H9 (cell line): ENCODE data around the gene GRHL3. TPM values are rescaled to one million over a fixed set of nuclear protein-coding genes. Genes with fewer than 3 reads are reported as not detected.

Source experiments
- DNase-seq: peaks from one replicate; pipeline ENCODE4 v3.0.0-alpha.2; 2017
- H2AFZ ChIP-seq: one replicate; pipeline ENCODE4 v1.6.1; 2013; ENCODE audit warnings: mild to moderate bottlenecking, low read length, control low read depth, moderate library complexity
- H2AK5ac ChIP-seq: 2 replicates; pipeline ENCODE4 v1.6.1; 2013; ENCODE audit warnings: low read length, control low read depth, mixed read lengths; ENCODE audit not compliant: insufficient read length
- H2BK120ac ChIP-seq: one replicate; pipeline ENCODE4 v1.6.1; 2013; ENCODE audit warnings: low read depth, mild to moderate bottlenecking, low read length, control low read depth, inconsistent platforms; ENCODE audit not compliant: poor library complexity, severe bottlenecking
- H2BK12ac ChIP-seq: 2 replicates; pipeline ENCODE4 v1.6.1; 2013; ENCODE audit warnings: low read length, control low read depth, mixed read lengths, low read depth; ENCODE audit not compliant: insufficient read length
- H2BK15ac ChIP-seq: 2 replicates; pipeline ENCODE4 v1.6.1; 2013; ENCODE audit warnings: low read depth, low read length, control low read depth
- H2BK20ac ChIP-seq: one replicate; pipeline ENCODE4 v1.6.1; 2013; ENCODE audit warnings: low read depth, mild to moderate bottlenecking, low read length, control low read depth, inconsistent platforms; ENCODE audit not compliant: poor library complexity, severe bottlenecking
- H2BK5ac ChIP-seq: 2 replicates; pipeline ENCODE4 v1.6.1; 2013; ENCODE audit warnings: low read length, control low read depth, mixed read lengths; ENCODE audit not compliant: insufficient read length
- H3K14ac ChIP-seq: 2 replicates; pipeline ENCODE4 v1.6.1; 2013; ENCODE audit warnings: low read length, control low read depth; ENCODE audit not compliant: insufficient read depth
- H3K18ac ChIP-seq: 2 replicates; pipeline ENCODE4 v1.6.1; 2013; ENCODE audit warnings: low read depth, mild to moderate bottlenecking, mixed read lengths, low read length, control low read depth; ENCODE audit not compliant: insufficient read length
- H3K23ac ChIP-seq: 2 replicates; pipeline ENCODE4 v1.6.1; 2013; ENCODE audit warnings: low read length, control low read depth, mixed read lengths, low read depth; ENCODE audit not compliant: insufficient read length
- H3K23me2 ChIP-seq: 2 replicates; pipeline ENCODE4 v1.6.1; 2013; ENCODE audit warnings: low read depth, mild to moderate bottlenecking, mixed read lengths, low read length, control low read depth; ENCODE audit not compliant: insufficient read length, poor library complexity, severe bottlenecking
- H3K27ac ChIP-seq: 2 replicates; pipeline ENCODE4 v1.5.1; 2013; ENCODE audit warnings: low read length, control low read depth, mixed read lengths, low read depth; ENCODE audit not compliant: insufficient read length
- H3K27me3 ChIP-seq: 2 replicates; pipeline ENCODE4 v1.6.1; 2013; ENCODE audit warnings: low read length, control low read depth, inconsistent platforms; ENCODE audit not compliant: insufficient read depth
- H3K4ac ChIP-seq: 2 replicates; pipeline ENCODE4 v1.6.1; 2013; ENCODE audit warnings: low read depth, mild to moderate bottlenecking, control low read depth, inconsistent platforms, low read length, moderate library complexity
- H3K4me1 ChIP-seq: 2 replicates; pipeline ENCODE4 v1.6.1; 2013; ENCODE audit warnings: low read length, control low read depth, inconsistent platforms; ENCODE audit not compliant: insufficient read depth
- H3K4me2 ChIP-seq: 2 replicates; pipeline ENCODE4 v1.6.1; 2013; ENCODE audit warnings: low read length, control low read depth, mixed read lengths; ENCODE audit not compliant: insufficient read length, insufficient read depth
- H3K56ac ChIP-seq: 2 replicates; pipeline ENCODE4 v1.6.1; 2013; ENCODE audit warnings: low read depth, mild to moderate bottlenecking, mixed read lengths, low read length, control low read depth; ENCODE audit not compliant: insufficient read length
- H3K79me1 ChIP-seq: 2 replicates; pipeline ENCODE4 v1.6.1; 2013; ENCODE audit warnings: low read depth, mild to moderate bottlenecking, moderate library complexity, low read length, control low read depth, inconsistent platforms; ENCODE audit not compliant: insufficient read depth, poor library complexity, severe bottlenecking
- H3K79me2 ChIP-seq: 2 replicates; pipeline ENCODE4 v1.6.1; 2013; ENCODE audit warnings: low read length, control low read depth, inconsistent platforms; ENCODE audit not compliant: insufficient read depth
- H3K9ac ChIP-seq: 2 replicates; pipeline ENCODE4 v1.6.1; 2013; ENCODE audit warnings: low read length, control low read depth, mixed read lengths; ENCODE audit not compliant: insufficient read length; ENCODE audit errors: extremely low read depth
- H3K9me3 ChIP-seq: one replicate; pipeline ENCODE4 v1.6.1; 2013; ENCODE audit warnings: low read depth, low read length, inconsistent platforms; ENCODE audit not compliant: control insufficient read depth
- H3T11ph ChIP-seq: one replicate; pipeline ENCODE4 v1.6.1; 2013; ENCODE audit warnings: mild to moderate bottlenecking, low read length, control low read depth, inconsistent platforms
- H4K20me1 ChIP-seq: one replicate; pipeline ENCODE4 v1.6.1; 2013; ENCODE audit not compliant: control insufficient read depth, insufficient read length, insufficient read depth
- H4K5ac ChIP-seq: 2 replicates; pipeline ENCODE4 v1.6.1; 2013; ENCODE audit warnings: low read depth, mild to moderate bottlenecking, mixed read lengths, low read length, control low read depth; ENCODE audit not compliant: insufficient read length
- H4K8ac ChIP-seq: replicated peaks from 2 replicates; pipeline ENCODE4 v1.6.1; 2013; ENCODE audit warnings: low read length, control low read depth, mixed read lengths, low read depth; ENCODE audit not compliant: insufficient read length
- H4K91ac ChIP-seq: 2 replicates; pipeline ENCODE4 v1.6.1; 2013; ENCODE audit warnings: low read depth, mild to moderate bottlenecking, moderate library complexity, mixed read lengths, low read length, control low read depth; ENCODE audit not compliant: insufficient read length
- H3K27ac Mint-ChIP-seq, 3 experiments: 2 replicates in 2 of 3; 3 replicates in 1 of 3; pipeline ENCODE4 v1.8.0; 2020 to 2021; ENCODE audit warnings: mixed read lengths in 3 of 3, mild to moderate bottlenecking in 1 of 3, moderate library complexity in 1 of 3
- H3K27me3 Mint-ChIP-seq: 2 replicates; pipeline ENCODE4 v1.8.0; 2021; ENCODE audit warnings: low read depth, mild to moderate bottlenecking, moderate library complexity, mixed read lengths
- H3K36me3 Mint-ChIP-seq, 3 experiments: 2 replicates in 2 of 3; 3 replicates in 1 of 3; pipeline ENCODE4 v1.8.0; 2020 to 2021; ENCODE audit warnings: low read depth in 3 of 3, mixed read lengths in 3 of 3; ENCODE audit not compliant: insufficient read depth in 1 of 3
- H3K4me1 Mint-ChIP-seq, 2 experiments: 2 replicates each; pipeline ENCODE4 v1.8.0; 2020; ENCODE audit warnings: mixed read lengths in 2 of 2
- H3K4me3 Mint-ChIP-seq, 2 experiments: 2 replicates in 1 of 2; 3 replicates in 1 of 2; pipeline ENCODE4 v1.8.0; 2020 to 2021; ENCODE audit warnings: mild to moderate bottlenecking in 2 of 2, mixed read lengths in 2 of 2, moderate library complexity in 1 of 2
- H3K9me3 Mint-ChIP-seq, 2 experiments: 2 replicates in 1 of 2; 3 replicates in 1 of 2; pipeline ENCODE4 v1.8.0; 2020; ENCODE audit warnings: mild to moderate bottlenecking in 2 of 2, mixed read lengths in 2 of 2, moderate library complexity in 1 of 2
- WGBS: extraction: QIAGEN DNeasy Blood & Tissue Kit; methylation state at CpG from one replicate; pipeline ENCODE4 v1.1.7; 2013; ENCODE audit warnings: missing lambda C conversion rate, low lambda C conversion rate, mixed read lengths; ENCODE audit not compliant: insufficient read length; ENCODE audit errors: extremely low coverage; 5-methylcytosine and 5-hydroxymethylcytosine counted together
- total RNA-seq: library from RNA; stranded (reverse); gene quantifications from 2 replicates; pipeline ENCODE4 v1.2.1, GENCODE V29; 2021
- TF ChIP-seq, protein P1 (sequence below): fragments of 200-600 bp; sonication (generic); conservative IDR thresholded peaks from 3 replicates; pipeline ENCODE4 v1.8.0; 2021; ENCODE audit warnings: antibody characterized with exemption, mild to moderate bottlenecking

GRHL3 gene
- total RNA-seq, 1 experiment from 2014 or later: 3.5 TPM

- Histone ChIP-seq H3K4me1 (no peaks in the 10 kb centered on the region), H3K56ac (no peak overlapping the region), H2BK12ac (no peak overlapping the region), H4K5ac (no peak overlapping the region), H2BK20ac (no peak overlapping the region), H3K79me1 (no peaks in the 10 kb centered on the region), H2BK120ac (no peak overlapping the region), H3K9ac (no peak overlapping the region), H3K27ac (no peak overlapping the region), H2BK15ac (no peak overlapping the region), H3K4ac (no peak overlapping the region), H3K23ac (no peak overlapping the region), H3K4me2 (no peak overlapping the region), H2AK5ac (no peak overlapping the region), H3T11ph (no peak overlapping the region), H3K27me3 (no peaks in the 10 kb centered on the region), H4K91ac (no peak overlapping the region), H4K8ac (no peak overlapping the region), H3K23me2 (no peaks in the 10 kb centered on the region), H4K20me1 (no peaks in the 10 kb centered on the region), H3K14ac (no peak overlapping the region), H2AFZ (no peak overlapping the region), H3K9me3 (no peaks in the 10 kb centered on the region), H2BK5ac (no peak overlapping the region), H3K79me2 (no peaks in the 10 kb centered on the region), H3K18ac (no peak overlapping the region)
- no peak overlapping the region for H3K4me3 Mint-ChIP-seq
- H3K9me3 Mint-ChIP-seq: no peaks in the 10 kb centered on the region
- DNase-seq: no peak
- H3K36me3 Mint-ChIP-seq: peaks cover 0 to 12% (median 11%) of the 10 kb centered on the region in 3 experiments; a peak in 6 of 7 replicates
- no peaks in the 10 kb centered on the region for H3K27me3 Mint-ChIP-seq
- H3K4me1 Mint-ChIP-seq: peaks cover 20 to 33% of the 10 kb centered on the region in 2 experiments
- peak overlapping the region; percentile 85 to 93 (median 89); a peak in 6 of 7 replicates for H3K27ac Mint-ChIP-seq
- WGBS: no CpG with 5 or more reads among the region's 8 CpGs
- TF ChIP-seq, protein P1, sequence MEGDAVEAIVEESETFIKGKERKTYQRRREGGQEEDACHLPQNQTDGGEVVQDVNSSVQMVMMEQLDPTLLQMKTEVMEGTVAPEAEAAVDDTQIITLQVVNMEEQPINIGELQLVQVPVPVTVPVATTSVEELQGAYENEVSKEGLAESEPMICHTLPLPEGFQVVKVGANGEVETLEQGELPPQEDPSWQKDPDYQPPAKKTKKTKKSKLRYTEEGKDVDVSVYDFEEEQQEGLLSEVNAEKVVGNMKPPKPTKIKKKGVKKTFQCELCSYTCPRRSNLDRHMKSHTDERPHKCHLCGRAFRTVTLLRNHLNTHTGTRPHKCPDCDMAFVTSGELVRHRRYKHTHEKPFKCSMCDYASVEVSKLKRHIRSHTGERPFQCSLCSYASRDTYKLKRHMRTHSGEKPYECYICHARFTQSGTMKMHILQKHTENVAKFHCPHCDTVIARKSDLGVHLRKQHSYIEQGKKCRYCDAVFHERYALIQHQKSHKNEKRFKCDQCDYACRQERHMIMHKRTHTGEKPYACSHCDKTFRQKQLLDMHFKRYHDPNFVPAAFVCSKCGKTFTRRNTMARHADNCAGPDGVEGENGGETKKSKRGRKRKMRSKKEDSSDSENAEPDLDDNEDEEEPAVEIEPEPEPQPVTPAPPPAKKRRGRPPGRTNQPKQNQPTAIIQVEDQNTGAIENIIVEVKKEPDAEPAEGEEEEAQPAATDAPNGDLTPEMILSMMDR: no peak
These were observed 54.6 kb downstream of the GRHL3 start for GRCh38 chr1:24373710-24374109.
